Measurements from ENCODE around the gene DDN. TPM values are rescaled to one million over a fixed set of nuclear protein-coding genes. Genes with fewer than 3 reads are reported as not detected.
A peak's percentile ranks its signal among the peaks of the same experiment; 100 is the strongest.

DDN gene
- total and polyA plus RNA-seq, 10 of the 15 experiments (the other 5 are each of a cell fraction or from before 2014, with no cell fraction given) = 0.10 to 13.4 (median 3.7) TPM

DNA sequence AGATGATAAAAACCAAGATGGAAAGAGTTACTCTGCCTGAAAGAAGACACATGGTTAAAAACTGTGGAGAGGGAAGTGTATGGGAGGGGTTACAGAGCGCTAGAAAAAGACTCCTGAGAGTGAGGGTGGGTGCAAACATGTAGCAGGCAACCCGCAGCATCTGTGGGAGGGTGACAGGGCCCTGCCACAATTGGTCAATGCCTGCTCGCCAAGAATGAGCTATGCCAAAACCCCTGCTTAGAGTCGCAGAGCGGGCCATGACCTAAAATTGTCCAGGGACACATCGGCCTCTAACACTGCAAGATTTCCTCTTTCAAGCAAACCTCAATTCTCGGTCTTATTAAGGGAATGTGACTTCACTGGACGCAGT lies 18.7 kb upstream of the DDN start:
- Histone ChIP-seq H3K9me3 (replicated peaks; ENCODE audit: control insufficient read depth, insufficient read depth, low read length) (no peaks in the 10 kb centered on the region), H3K9ac (ENCODE audit: control insufficient read depth, insufficient read depth, low read length) (peak overlapping the region; percentile 90), H3K79me2 (ENCODE audit: control insufficient read depth, insufficient read depth, low read length) (peaks cover 21% of the 10 kb centered on the region), H3K27me3 (replicated peaks in 1 of 2; ENCODE audit: control insufficient read depth in 2 of 2, insufficient read depth in 2 of 2, low read length in 1 of 2) (no peaks in the 10 kb centered on the region), H3K4me3 (peak overlapping the region; percentile 93), H3K36me3 (ENCODE audit: control insufficient read depth in 2 of 2, insufficient read depth in 2 of 2, low read length in 1 of 2) (peaks cover 9 to 10% of the 10 kb centered on the region in 2 experiments), H3K4me2 (ENCODE audit: control insufficient read depth, insufficient read depth) (peak overlapping the region; percentile 75), H2AFZ (ENCODE audit: control insufficient read depth, low read depth, low read length) (peak overlapping the region; percentile 75), H3K4me1 (ENCODE audit: control insufficient read depth, insufficient read depth, low read length) (0 out of 2 replicates have a peak, but pooled peaks cover 3% of the 10 kb centered on the region), H3K27ac (ENCODE audit: control insufficient read depth, insufficient read depth) (peak overlapping the region; percentile 93), H4K20me1 (ENCODE audit: control insufficient read depth, insufficient read depth) (no peaks in the 10 kb centered on the region)
- DNase-seq (ENCODE audit: low read depth, low spot score) = no peak
- CTCF ChIA-PET = interaction anchor here (0.7 to 11.1 kb wide), 7 partner anchors 12 to 165 kb away, joined by 3 to 172 read pairs (median 9); partner anchors contain the start of genes DDN and DDX23
- FAIRE-seq = no peak
- no TSS peak for BruUV-seq (replicated peaks)
- 1% methylated on average over 8 of the region's 8 CpGs for WGBS (ENCODE audit: insufficient coverage, insufficient replicate concordance, low lambda C conversion rate, missing lambda C conversion rate)
- SMC1A ChIA-PET (ENCODE audit: uncharacterized antibody, unreplicated experiment) = interaction anchor here (1.0 to 7.5 kb wide), 4 partner anchors 17 to 117 kb away, joined by 3 to 47 read pairs (median 12); partner anchors contain the start of gene DDN
- RAD21 ChIA-PET (ENCODE audit: unreplicated experiment) = interaction anchor here (0.6 to 5.0 kb wide), 4 partner anchors 20 to 116 kb away, joined by 3 to 62 read pairs (median 3); partner anchors contain the start of genes DDN and KMT2D
- POLR2A ChIA-PET = interaction anchor here (0.6 to 4.9 kb wide), 3 partner anchors 12 to 237 kb away, joined by 3 to 52 read pairs (median 4); partner anchors contain the start of gene DDN
- intact Hi-C loops (cut with micrococcal nuclease; ENCODE audit: unreplicated experiment) = loop anchor here (1.0 kb wide), 1 partner anchor 19 kb away; the partner anchor contains the start of gene DDN
- peak; percentile 35 for ATAC-seq
- in situ Hi-C loops (cut with MboI) = no loop called here
- TF ChIP-seq RELA (IDR thresholded peaks at IDR 0.05; ENCODE audit: borderline replicate concordance, partially characterized antibody) = no peak
- peak; percentile 14; the same call in 1 of the 2 replicates for TF ChIP-seq PML (IDR thresholded peaks at IDR 0.05; ENCODE audit: low read length)
- no peak for TF ChIP-seq CREM (IDR thresholded peaks at IDR 0.05; ENCODE audit: low read depth)
- 0 out of 2 replicates have a peak, but pooled peaks have one; percentile 9 for TF ChIP-seq MTA3 (IDR thresholded peaks at IDR 0.05; ENCODE audit: borderline replicate concordance, low read length)
- 0 out of 2 replicates have a peak, but pooled peaks have one; percentile 37 for TF ChIP-seq RUNX3 (IDR thresholded peaks at IDR 0.05; ENCODE audit: low read length)

DNA sequence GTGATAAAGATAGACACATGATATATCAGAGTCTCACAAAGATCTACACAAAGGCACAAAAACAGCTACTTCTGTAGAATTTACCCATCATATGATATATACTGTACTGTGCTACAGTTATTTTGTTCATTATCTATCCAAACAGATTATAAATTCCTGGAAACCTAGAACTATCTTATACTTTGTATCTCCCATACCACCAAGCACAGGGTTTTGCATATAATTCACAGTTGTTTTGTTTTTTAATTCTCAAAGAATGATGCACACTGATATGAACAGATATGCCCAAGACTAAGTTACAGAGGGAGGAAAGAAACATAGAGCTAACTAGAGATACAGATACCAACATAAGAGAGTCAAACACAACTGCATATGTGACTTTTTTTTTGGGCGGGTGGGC lies 16.0 kb upstream of the DDN start:
- H3K36me3 ChIP-seq (ENCODE audit: control insufficient read depth in 2 of 2, insufficient read depth in 2 of 2, low read length in 1 of 2) = peaks cover 0 to 20% of the 10 kb centered on the region in 2 experiments; a peak in 2 of 4 replicates
- intact Hi-C loops (cut with micrococcal nuclease; ENCODE audit: unreplicated experiment) (no loop called here), in situ Hi-C loops (cut with MboI) (no loop called here)
- H2AFZ ChIP-seq (ENCODE audit: control insufficient read depth, low read depth, low read length) = no peak overlapping the region
- 0 out of 2 replicates have a peak, but pooled peaks cover 3% of the 10 kb centered on the region for H3K4me1 ChIP-seq (ENCODE audit: control insufficient read depth, insufficient read depth, low read length)
- no peak overlapping the region for H3K9ac ChIP-seq (ENCODE audit: control insufficient read depth, insufficient read depth, low read length)
- WGBS (ENCODE audit: insufficient coverage, insufficient replicate concordance, low lambda C conversion rate, missing lambda C conversion rate) = 94% methylated on average over 1 of the region's 1 CpG
- ChIA-PET SMC1A (ENCODE audit: uncharacterized antibody, unreplicated experiment) (interaction anchor here (0.7 to 7.5 kb wide), 5 partner anchors 10 to 45 kb away, joined by 3 to 47 read pairs (median 6); partner anchors contain the start of gene DDN), CTCF (interaction anchor here (0.7 to 11.1 kb wide), 10 partner anchors 9 to 163 kb away, joined by 3 to 172 read pairs (median 6); partner anchors contain the start of genes DDN and DDX23), RAD21 (ENCODE audit: unreplicated experiment) (interaction anchor here (1.2 to 5.0 kb wide), 2 partner anchors 17 to 27 kb away, joined by 4 to 62 read pairs; partner anchors contain the start of gene DDN), POLR2A (interaction anchor here (1.1 to 4.9 kb wide), 3 partner anchors 16 to 163 kb away, joined by 3 to 52 read pairs (median 4); partner anchors contain the start of gene DDN)
- H3K27ac ChIP-seq (ENCODE audit: control insufficient read depth, insufficient read depth) = no peak overlapping the region
- no peaks in the 10 kb centered on the region for H3K27me3 ChIP-seq (replicated peaks in 1 of 2; ENCODE audit: control insufficient read depth in 2 of 2, insufficient read depth in 2 of 2, low read length in 1 of 2)
- H3K9me3 ChIP-seq (replicated peaks; ENCODE audit: control insufficient read depth, insufficient read depth, low read length) = no peaks in the 10 kb centered on the region
- ATAC-seq (no peak), DNase-seq (ENCODE audit: low read depth, low spot score) (no peak), FAIRE-seq (no peak)
- no peak overlapping the region for H3K4me2 ChIP-seq (ENCODE audit: control insufficient read depth, insufficient read depth)
- no TSS peak for BruUV-seq (replicated peaks)
- TF ChIP-seq LARP7 (IDR thresholded peaks at IDR 0.05) = no peak
- TF ChIP-seq, protein P1, sequence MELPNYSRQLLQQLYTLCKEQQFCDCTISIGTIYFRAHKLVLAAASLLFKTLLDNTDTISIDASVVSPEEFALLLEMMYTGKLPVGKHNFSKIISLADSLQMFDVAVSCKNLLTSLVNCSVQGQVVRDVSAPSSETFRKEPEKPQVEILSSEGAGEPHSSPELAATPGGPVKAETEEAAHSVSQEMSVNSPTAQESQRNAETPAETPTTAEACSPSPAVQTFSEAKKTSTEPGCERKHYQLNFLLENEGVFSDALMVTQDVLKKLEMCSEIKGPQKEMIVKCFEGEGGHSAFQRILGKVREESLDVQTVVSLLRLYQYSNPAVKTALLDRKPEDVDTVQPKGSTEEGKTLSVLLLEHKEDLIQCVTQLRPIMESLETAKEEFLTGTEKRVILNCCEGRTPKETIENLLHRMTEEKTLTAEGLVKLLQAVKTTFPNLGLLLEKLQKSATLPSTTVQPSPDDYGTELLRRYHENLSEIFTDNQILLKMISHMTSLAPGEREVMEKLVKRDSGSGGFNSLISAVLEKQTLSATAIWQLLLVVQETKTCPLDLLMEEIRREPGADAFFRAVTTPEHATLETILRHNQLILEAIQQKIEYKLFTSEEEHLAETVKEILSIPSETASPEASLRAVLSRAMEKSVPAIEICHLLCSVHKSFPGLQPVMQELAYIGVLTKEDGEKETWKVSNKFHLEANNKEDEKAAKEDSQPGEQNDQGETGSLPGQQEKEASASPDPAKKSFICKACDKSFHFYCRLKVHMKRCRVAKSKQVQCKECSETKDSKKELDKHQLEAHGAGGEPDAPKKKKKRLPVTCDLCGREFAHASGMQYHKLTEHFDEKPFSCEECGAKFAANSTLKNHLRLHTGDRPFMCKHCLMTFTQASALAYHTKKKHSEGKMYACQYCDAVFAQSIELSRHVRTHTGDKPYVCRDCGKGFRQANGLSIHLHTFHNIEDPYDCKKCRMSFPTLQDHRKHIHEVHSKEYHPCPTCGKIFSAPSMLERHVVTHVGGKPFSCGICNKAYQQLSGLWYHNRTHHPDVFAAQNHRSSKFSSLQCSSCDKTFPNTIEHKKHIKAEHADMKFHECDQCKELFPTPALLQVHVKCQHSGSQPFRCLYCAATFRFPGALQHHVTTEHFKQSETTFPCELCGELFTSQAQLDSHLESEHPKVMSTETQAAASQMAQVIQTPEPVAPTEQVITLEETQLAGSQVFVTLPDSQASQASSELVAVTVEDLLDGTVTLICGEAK (IDR thresholded peaks at IDR 0.05; ENCODE audit: borderline replicate concordance) = no peak
- peaks cover 21% of the 10 kb centered on the region for H3K79me2 ChIP-seq (ENCODE audit: control insufficient read depth, insufficient read depth, low read length)
- no peaks in the 10 kb centered on the region for H4K20me1 ChIP-seq (ENCODE audit: control insufficient read depth, insufficient read depth)
- H3K4me3 ChIP-seq = no peak overlapping the region

Measured in GM12878 (cell line).